ENCODE measurements around the gene PALM2AKAP2.

GRCh38 chr9:109806506-109807115 is 26.6 kb downstream of the PALM2AKAP2 start:
- TF ChIP-seq, protein P1, sequence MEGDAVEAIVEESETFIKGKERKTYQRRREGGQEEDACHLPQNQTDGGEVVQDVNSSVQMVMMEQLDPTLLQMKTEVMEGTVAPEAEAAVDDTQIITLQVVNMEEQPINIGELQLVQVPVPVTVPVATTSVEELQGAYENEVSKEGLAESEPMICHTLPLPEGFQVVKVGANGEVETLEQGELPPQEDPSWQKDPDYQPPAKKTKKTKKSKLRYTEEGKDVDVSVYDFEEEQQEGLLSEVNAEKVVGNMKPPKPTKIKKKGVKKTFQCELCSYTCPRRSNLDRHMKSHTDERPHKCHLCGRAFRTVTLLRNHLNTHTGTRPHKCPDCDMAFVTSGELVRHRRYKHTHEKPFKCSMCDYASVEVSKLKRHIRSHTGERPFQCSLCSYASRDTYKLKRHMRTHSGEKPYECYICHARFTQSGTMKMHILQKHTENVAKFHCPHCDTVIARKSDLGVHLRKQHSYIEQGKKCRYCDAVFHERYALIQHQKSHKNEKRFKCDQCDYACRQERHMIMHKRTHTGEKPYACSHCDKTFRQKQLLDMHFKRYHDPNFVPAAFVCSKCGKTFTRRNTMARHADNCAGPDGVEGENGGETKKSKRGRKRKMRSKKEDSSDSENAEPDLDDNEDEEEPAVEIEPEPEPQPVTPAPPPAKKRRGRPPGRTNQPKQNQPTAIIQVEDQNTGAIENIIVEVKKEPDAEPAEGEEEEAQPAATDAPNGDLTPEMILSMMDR (IDR thresholded peaks at IDR 0.05), result no peak
- TF ChIP-seq POLR2A (IDR thresholded peaks at IDR 0.05), result no peak

All from heart left ventricle (tissue), 13 donors.